Measurements from ENCODE around the gene DCAF10. TPM values are rescaled to one million over a fixed set of nuclear protein-coding genes. Genes with fewer than 3 reads are reported as not detected.

DCAF10 gene, protein sequence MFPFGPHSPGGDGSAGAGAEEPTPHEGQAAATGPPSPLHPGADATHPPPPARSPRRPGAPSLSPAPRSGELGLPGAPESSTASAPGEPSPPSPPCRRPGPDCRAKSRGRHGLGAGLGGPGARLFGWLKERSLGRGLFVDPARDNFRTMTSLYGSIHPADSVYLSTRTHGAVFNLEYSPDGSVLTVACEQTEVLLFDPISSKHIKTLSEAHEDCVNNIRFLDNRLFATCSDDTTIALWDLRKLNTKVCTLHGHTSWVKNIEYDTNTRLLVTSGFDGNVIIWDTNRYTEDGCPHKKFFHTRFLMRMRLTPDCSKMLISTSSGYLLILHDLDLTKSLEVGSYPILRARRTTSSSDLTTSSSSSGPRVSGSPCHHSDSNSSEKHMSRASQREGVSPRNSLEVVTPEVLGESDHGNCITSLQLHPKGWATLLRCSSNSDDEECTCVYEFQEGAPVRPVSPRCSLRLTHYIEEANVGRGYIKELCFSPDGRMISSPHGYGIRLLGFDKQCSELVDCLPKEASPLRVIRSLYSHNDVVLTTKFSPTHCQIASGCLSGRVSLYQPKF
- total RNA-seq = 10 to 100 TPM; 20.8 to 22.2 TPM
- polyA plus RNA-seq = 1 to 10 TPM; 9.7 TPM

DNA sequence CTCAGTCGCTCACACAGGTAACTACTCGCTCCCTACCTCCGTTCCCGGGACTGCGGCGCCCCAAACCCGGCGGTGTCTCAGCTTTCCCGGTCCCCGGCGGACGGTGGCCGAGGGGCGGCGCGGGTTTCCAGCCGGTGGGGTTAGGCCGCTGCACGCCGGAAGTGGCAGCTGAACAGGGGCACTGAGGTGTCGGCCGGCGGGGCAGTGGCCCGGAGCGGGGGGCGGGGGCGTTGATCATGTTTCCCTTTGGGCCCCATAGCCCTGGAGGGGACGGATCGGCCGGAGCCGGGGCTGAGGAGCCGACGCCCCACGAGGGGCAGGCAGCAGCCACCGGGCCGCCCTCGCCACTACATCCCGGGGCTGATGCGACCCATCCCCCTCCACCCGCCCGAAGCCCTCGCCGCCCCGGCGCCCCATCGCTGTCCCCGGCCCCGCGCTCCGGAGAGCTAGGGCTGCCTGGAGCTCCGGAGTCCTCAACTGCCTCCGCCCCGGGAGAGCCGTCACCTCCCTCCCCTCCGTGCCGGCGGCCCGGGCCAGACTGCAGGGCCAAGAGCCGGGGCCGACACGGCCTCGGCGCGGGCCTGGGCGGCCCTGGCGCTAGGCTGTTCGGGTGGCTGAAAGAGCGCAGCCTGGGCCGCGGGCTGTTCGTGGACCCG lies at the start of gene DCAF10:
DCAF10 (plus strand) TSS at position 167 of the 656 bp plus-strand sequence; CDS start at position 237, 70 bp downstream.
- peak within 1 kb of the TSS; percentile 71 to 99 (median 81) for H3K4me3 ChIP-seq (ENCODE audit: low read depth in 1 of 3, low read length in 3 of 3)
- H3K9me3 ChIP-seq (ENCODE audit: control insufficient read depth in 4 of 4, low read length in 3 of 4) = no peaks in the 10 kb centered on the region
- WGBS = under 1% methylated on average over 72 of the region's 72 CpGs
- peaks cover 2 to 24% (median 20%) of the 10 kb centered on the region in 4 donors for H3K4me1 ChIP-seq (ENCODE audit: control insufficient read depth in 4 of 4, insufficient read depth in 4 of 4, low read length in 3 of 4)
- no peak for TF ChIP-seq TAF1 (conservative IDR thresholded peaks at IDR 0.05)
- TF ChIP-seq SP1 (IDR thresholded peaks at IDR 0.05) = peak; percentile 63
- peak; percentile 90 to 97 for TF ChIP-seq GABPA (IDR thresholded peaks at IDR 0.05 in 1 of 2, conservative IDR thresholded peaks at IDR 0.05 in 1 of 2)
- peak; percentile 72 for TF ChIP-seq YY1 (IDR thresholded peaks at IDR 0.05)
- peak in 1 of 2 donors; percentile 37 for TF ChIP-seq RAD21 (IDR thresholded peaks at IDR 0.05)
- no peak for TF ChIP-seq FOXA2 (IDR thresholded peaks at IDR 0.05)
- no peak for TF ChIP-seq NR2F2 (IDR thresholded peaks at IDR 0.05)
- TF ChIP-seq, protein P1, sequence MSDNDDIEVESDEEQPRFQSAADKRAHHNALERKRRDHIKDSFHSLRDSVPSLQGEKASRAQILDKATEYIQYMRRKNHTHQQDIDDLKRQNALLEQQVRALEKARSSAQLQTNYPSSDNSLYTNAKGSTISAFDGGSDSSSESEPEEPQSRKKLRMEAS (IDR thresholded peaks at IDR 0.05) = no peak
- TF ChIP-seq RXRA (IDR thresholded peaks at IDR 0.05) = peak; percentile 75 to 78
- TF ChIP-seq EGR1 (IDR thresholded peaks at IDR 0.05; ENCODE audit: low read depth in 2 of 2) = peak; percentile 60 to 79
- TF ChIP-seq, protein P2, sequence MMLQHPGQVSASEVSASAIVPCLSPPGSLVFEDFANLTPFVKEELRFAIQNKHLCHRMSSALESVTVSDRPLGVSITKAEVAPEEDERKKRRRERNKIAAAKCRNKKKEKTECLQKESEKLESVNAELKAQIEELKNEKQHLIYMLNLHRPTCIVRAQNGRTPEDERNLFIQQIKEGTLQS (IDR thresholded peaks at IDR 0.05) = no peak
- no peak for TF ChIP-seq HNF4G (IDR thresholded peaks at IDR 0.05)
- TF ChIP-seq FOXA1 (IDR thresholded peaks at IDR 0.05) = no peak
- no peak for TF ChIP-seq JUND (IDR thresholded peaks at IDR 0.05)
- TF ChIP-seq, protein P3, sequence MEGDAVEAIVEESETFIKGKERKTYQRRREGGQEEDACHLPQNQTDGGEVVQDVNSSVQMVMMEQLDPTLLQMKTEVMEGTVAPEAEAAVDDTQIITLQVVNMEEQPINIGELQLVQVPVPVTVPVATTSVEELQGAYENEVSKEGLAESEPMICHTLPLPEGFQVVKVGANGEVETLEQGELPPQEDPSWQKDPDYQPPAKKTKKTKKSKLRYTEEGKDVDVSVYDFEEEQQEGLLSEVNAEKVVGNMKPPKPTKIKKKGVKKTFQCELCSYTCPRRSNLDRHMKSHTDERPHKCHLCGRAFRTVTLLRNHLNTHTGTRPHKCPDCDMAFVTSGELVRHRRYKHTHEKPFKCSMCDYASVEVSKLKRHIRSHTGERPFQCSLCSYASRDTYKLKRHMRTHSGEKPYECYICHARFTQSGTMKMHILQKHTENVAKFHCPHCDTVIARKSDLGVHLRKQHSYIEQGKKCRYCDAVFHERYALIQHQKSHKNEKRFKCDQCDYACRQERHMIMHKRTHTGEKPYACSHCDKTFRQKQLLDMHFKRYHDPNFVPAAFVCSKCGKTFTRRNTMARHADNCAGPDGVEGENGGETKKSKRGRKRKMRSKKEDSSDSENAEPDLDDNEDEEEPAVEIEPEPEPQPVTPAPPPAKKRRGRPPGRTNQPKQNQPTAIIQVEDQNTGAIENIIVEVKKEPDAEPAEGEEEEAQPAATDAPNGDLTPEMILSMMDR (IDR thresholded peaks at IDR 0.05; ENCODE audit: low read depth, low read length, missing input control) = no peak
- TF ChIP-seq, protein P4, sequence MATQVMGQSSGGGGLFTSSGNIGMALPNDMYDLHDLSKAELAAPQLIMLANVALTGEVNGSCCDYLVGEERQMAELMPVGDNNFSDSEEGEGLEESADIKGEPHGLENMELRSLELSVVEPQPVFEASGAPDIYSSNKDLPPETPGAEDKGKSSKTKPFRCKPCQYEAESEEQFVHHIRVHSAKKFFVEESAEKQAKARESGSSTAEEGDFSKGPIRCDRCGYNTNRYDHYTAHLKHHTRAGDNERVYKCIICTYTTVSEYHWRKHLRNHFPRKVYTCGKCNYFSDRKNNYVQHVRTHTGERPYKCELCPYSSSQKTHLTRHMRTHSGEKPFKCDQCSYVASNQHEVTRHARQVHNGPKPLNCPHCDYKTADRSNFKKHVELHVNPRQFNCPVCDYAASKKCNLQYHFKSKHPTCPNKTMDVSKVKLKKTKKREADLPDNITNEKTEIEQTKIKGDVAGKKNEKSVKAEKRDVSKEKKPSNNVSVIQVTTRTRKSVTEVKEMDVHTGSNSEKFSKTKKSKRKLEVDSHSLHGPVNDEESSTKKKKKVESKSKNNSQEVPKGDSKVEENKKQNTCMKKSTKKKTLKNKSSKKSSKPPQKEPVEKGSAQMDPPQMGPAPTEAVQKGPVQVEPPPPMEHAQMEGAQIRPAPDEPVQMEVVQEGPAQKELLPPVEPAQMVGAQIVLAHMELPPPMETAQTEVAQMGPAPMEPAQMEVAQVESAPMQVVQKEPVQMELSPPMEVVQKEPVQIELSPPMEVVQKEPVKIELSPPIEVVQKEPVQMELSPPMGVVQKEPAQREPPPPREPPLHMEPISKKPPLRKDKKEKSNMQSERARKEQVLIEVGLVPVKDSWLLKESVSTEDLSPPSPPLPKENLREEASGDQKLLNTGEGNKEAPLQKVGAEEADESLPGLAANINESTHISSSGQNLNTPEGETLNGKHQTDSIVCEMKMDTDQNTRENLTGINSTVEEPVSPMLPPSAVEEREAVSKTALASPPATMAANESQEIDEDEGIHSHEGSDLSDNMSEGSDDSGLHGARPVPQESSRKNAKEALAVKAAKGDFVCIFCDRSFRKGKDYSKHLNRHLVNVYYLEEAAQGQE (IDR thresholded peaks at IDR 0.05) = no peak
- TF ChIP-seq, protein P5, sequence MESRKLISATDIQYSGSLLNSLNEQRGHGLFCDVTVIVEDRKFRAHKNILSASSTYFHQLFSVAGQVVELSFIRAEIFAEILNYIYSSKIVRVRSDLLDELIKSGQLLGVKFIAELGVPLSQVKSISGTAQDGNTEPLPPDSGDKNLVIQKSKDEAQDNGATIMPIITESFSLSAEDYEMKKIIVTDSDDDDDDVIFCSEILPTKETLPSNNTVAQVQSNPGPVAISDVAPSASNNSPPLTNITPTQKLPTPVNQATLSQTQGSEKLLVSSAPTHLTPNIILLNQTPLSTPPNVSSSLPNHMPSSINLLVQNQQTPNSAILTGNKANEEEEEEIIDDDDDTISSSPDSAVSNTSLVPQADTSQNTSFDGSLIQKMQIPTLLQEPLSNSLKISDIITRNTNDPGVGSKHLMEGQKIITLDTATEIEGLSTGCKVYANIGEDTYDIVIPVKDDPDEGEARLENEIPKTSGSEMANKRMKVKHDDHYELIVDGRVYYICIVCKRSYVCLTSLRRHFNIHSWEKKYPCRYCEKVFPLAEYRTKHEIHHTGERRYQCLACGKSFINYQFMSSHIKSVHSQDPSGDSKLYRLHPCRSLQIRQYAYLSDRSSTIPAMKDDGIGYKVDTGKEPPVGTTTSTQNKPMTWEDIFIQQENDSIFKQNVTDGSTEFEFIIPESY (IDR thresholded peaks at IDR 0.05) = no peak
- no peak for TF ChIP-seq HNF4A (conservative IDR thresholded peaks at IDR 0.05)
- no peaks in the 10 kb centered on the region for H3K36me3 ChIP-seq (ENCODE audit: control insufficient read depth in 4 of 4, insufficient read depth in 3 of 4, low read depth in 1 of 4, low read length in 3 of 4)
- H3K9ac ChIP-seq (ENCODE audit: low read depth in 1 of 2, low read length in 2 of 2) = peak within 1 kb of the TSS; percentile 33 to 94
- peak within 1 kb of the TSS; percentile 89 to 93 for H3K27ac ChIP-seq (ENCODE audit: low read depth in 1 of 2, low read length in 2 of 2)
- no peaks in the 10 kb centered on the region for H3K27me3 ChIP-seq (ENCODE audit: control insufficient read depth in 4 of 4, insufficient read depth in 4 of 4, low read length in 3 of 4)
- peak; percentile 94 for DNase-seq (ENCODE audit: low spot score)

Data from liver (tissue), 9 donors.